Measurements from ENCODE around the gene ABCF2.
A peak's percentile ranks its signal among the peaks of the same experiment; 100 is the strongest.

ABCF2 gene

DNA sequence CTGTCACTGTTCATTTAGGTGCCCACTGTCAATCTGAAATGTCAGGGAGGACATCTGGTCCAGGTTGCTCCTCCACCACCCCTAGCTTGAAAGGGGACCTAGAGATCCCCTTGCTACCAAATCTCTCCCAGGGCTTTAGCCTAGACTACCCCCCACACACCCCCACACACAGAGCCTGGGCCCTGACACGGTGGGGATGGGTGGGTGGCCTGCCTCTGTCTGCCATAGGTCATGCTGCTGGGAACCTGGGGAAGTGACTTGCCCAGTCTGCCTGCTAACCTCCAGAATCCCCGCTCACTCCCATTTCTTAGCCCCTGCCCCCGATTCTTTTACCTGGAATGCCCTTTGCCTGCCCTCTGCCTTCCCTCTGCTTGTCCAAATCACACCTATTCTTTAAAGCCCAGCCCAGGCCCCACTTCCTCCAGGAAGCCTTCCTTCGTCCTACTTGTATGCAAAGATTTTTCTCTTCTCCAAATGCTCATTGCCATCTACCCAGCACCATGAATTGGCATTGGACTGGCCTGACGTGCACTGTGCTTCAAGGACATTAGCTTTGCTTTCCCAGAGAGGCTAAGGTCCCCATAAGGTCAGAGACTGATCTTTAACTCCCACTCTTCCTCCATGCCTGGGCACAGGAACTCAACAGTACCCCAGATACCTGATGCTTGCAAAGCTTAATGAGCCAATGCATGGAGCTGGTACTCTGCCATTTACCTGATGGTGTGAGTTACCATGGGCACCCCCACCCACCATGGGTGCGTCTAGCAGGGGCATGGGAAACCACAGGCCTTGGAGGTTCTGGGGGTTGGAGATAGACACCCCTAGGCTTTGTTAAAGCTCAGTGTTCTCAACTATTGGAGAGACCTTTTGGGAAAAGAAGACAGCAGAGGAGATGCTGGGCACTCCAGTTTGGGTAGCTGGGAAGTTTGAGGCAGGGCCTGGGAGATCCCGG is 23.5 kb upstream of the ABCF2 start:
- no peak for TF ChIP-seq JUND (IDR thresholded peaks at IDR 0.05; ENCODE audit: low read depth)
- DNase-seq (ENCODE audit: low read depth in 1 of 2, low spot score in 1 of 2) = no peak
- in situ Hi-C loops (cut with HindIII; ENCODE audit: low pct_unique_long_range_greater_than_20kb, low sequenced_read_pairs) = no loop called here

DNA sequence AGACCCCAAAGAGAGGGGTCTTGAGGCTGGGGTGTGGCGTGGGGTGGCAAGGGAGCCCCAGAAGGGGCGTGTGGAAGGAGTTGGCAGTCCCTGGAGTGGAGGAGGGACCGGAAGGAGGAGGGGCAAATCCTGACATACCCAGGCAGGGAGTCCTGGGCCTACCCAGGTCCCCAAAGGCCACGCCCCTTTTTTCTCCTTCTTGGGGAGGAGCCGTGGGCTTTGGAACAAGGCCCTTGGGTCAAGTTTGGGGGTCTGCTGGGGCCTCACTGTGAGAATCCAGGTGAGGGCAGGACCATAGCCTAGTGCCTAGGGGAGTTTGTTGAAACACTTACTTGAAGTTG is 22.7 kb upstream of the ABCF2 start:
- in situ Hi-C loops (cut with HindIII; ENCODE audit: low pct_unique_long_range_greater_than_20kb, low sequenced_read_pairs) = no loop called here
- no peak for TF ChIP-seq JUND (IDR thresholded peaks at IDR 0.05; ENCODE audit: low read depth)
- peak; percentile 63 to 67 for DNase-seq (ENCODE audit: low read depth in 1 of 2, low spot score in 1 of 2)

DNA sequence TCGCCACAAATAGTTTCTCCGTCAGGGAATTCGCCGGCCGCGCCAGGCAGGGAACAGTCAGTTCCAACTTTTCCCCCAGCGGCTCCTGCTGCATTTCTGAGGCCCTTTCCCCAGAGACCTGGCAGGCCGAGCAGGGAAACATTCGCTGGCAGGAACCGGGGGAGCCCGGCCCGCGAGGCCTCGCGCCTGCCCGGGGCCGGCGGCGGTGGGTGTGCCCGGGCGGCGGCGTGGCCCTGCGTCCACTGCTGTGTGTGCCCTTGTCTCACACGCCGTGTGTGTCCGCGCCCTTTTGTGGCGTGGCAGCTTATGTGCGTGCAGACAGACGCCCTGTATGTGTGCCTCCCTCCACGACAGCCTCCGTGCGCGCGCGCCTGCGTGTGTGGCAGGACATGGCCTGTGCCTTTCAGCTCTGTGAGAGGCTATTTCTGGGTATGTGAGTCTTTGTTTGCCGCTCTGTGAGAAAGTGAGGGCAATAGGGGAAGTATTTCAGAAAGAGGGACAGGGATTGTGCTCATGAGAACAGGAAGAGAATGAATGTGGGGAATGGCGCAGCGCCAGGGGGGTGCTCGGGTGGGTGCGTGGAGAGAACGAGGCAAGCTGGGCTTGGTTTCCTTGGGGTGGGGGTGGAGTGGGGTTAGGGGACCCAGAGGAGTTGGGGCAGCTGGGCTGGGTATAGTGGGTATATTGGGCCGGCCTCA is 22.2 kb upstream of the ABCF2 start:
- DNase-seq (ENCODE audit: low read depth in 1 of 2, low spot score in 1 of 2) = peak; percentile 45 to 67
- in situ Hi-C loops (cut with HindIII; ENCODE audit: low pct_unique_long_range_greater_than_20kb, low sequenced_read_pairs) = no loop called here
- TF ChIP-seq JUND (IDR thresholded peaks at IDR 0.05; ENCODE audit: low read depth) = no peak

DNA sequence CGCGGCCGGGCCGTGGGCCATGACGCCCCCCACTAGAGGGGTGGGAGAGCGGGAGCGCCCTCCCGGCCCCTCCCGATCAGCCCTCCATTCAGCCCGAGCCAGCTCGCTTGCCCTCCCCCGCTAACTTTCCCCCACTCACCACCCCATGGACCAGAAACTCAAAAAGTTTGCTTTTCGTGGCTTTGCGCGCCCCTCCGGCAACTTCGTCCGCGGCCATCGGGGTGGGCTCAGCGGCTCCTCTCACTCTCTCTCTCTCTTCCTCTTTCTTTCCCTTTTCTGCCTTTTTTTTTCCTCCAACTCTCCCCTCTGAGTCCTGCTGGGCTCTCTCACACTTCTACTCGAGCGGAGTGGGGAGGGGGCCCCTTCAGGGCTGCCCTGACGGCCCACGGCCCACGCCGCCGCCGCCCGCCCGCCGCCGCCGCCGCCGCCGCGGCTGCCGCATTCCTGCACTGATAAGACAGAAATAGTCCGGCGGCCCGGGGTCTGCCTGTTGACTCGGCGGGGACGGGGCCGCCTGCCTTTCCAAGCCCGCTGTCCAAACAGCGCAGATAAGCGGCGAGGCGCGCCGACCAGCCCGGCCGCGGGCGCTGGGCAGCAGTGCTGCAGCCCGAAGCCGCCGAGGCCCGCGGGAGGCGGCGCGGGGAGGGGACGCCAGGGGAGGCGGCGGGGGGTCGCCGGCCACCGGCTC is 21.5 kb upstream of the ABCF2 start, which contains the start of gene SMARCD3:
Gene SMARCD3, minus strand, starts transcription at position 349 of the 688 bp plus-strand sequence. Its CDS starts 132 bp downstream, at position 217.
- in situ Hi-C loops (cut with HindIII; ENCODE audit: low pct_unique_long_range_greater_than_20kb, low sequenced_read_pairs) = no loop called here
- peak in 1 of 2 experiments; percentile 72 for DNase-seq (ENCODE audit: low read depth in 1 of 2, low spot score in 1 of 2)
- no peak for TF ChIP-seq JUND (IDR thresholded peaks at IDR 0.05; ENCODE audit: low read depth)

DNA sequence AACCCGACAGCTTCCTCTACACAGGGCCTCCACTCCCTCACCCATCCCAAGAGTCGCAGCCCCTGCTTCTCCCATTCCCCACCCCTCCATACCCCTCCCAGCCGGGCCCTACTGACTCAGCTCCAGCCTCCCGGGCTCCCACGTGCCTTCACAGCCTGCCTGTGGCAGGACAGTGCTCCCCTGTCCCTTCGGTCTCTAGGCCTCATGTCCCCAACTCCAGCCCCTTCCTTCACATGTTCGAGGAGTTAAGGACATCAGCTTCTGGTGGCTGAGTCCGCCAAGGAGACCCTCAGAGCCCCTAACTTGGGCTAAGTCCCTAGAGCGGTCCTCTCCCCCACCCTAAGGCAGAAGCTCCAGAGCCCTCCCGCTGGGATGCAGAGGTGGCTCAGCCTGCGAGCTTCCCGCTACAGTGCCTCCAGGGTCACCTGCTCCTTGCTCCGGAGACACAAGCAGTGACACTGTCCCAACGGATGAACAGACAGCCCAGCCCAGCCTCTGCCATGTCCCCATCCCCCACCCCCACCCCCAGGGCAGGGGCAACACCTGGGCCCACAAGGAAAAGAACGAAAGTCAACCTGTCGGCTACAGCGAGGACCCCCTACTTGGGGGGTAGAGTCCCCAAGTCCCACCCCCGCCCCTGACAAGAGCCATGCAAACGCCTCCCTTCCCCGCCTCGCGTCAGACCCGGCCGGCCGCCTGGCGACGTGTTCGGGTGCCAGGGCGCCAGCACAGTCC is 20.8 kb upstream of the ABCF2 start:
- no peak for TF ChIP-seq JUND (IDR thresholded peaks at IDR 0.05; ENCODE audit: low read depth)
- in situ Hi-C loops (cut with HindIII; ENCODE audit: low pct_unique_long_range_greater_than_20kb, low sequenced_read_pairs) = no loop called here
- DNase-seq (ENCODE audit: low read depth in 1 of 2, low spot score in 1 of 2) = no peak

DNA sequence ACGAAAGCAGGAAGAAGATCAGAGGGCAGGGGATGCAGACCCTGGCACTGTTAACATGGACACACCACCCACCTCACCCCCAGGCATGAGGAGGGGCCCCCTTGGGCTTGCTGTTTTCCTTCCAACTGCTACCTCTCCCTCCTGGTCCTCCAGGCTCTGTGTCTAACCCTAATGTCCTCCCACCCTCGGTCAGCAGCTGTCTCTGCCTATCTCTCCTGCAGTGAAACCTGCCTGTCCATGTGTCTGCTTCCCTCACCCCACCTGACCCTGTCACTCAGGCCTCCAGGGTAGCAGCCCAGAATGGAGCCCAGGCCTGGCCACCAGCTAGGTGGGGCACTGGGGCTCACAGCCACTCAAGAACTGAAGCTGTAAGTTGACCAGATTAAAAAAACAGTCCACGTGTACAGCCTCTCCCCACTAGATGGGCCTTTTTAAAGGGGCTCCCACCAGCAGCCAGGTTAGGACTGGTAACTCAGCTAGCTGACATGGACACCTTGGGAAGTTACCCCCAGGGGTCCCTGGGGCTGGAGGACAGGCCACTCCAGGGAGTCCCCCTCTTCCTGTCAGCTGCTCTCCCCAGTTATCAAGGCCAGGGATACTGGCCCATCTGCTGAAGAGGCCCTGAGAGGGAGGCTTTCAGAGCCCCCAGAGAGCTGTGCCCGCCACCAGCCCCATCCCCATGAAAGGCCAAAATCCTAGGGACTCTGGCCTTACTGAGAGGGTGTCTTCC is 20.0 kb upstream of the ABCF2 start:
- TF ChIP-seq JUND (IDR thresholded peaks at IDR 0.05; ENCODE audit: low read depth) = no peak
- in situ Hi-C loops (cut with HindIII; ENCODE audit: low pct_unique_long_range_greater_than_20kb, low sequenced_read_pairs) = no loop called here
- DNase-seq (ENCODE audit: low read depth in 1 of 2, low spot score in 1 of 2) = no peak

DNA sequence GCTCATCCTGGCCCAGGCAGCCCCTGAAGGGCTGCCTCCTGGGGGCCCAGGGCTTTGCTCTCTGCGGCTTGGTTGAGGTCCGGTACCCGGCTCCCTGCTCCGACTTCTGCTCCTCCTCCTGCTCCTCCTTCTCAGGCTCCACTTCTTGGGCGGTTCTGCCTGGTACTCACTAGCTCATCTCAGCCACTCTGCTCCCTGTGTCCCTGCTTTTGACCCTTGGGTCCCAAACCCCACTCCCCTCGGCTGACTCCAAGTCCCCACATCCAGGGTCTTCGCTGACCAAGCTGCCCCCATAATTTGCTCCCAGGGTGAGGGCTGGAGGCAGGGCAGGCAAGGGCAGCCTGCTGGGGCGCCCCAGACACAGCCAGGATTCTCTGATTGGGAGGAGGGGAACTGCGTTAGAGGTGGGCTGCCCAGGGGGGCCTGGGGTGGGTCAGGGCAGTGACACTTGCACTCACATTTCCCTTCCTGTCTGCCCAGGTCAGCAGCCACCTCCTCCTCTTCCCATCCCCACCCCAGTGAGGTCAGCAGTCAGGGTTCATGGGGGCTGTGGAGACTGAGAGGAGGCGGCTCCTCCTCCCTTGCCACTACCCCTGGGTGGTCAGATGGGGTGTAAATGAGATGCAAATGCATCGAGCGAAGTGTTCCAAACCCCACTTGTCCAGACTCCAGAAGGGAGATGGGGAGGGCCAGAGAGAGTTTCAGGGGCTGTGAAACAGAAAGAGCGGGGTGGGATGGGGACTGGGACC is 19.3 kb upstream of the ABCF2 start:
- TF ChIP-seq JUND (IDR thresholded peaks at IDR 0.05; ENCODE audit: low read depth) = no peak
- no peak for DNase-seq (ENCODE audit: low read depth in 1 of 2, low spot score in 1 of 2)
- in situ Hi-C loops (cut with HindIII; ENCODE audit: low pct_unique_long_range_greater_than_20kb, low sequenced_read_pairs) = no loop called here

DNA sequence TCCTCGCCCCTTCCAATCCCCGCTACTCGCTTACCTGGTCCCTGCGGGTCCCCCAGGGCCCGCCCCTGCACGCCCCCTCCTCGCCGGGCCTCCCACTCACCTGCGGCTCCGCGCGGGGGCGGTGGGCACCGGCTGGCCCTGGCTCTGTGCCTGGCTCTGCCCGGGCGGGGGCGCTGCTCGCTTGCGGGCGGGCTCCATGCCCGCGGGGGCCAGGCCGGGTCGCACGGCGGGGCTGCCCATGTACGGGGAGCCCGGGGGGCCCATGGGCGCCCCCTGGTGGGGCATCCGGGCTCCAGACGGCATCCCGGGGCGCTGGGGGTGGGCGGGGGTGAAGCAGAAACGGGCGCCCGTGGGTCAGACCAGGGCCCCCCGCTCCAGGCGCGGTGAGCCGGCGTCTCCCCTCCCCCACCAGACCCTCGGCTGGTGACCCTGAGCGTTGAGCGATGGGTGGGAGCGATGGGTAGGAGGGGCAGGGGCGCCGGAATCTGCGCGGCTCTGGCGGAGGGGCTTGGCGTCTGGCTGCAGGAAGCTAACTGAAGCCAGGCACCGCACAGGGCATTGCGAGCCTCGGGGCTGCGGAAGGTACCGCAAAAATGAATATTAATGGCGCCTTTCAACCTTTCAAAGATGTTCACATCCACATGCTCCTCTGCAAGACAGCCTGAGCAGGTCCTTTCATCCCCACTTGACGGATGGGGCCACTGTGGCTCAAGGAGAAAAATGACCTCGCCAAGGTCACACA is 18.5 kb upstream of the ABCF2 start:
- no peak for DNase-seq (ENCODE audit: low read depth in 1 of 2, low spot score in 1 of 2)
- no peak for TF ChIP-seq JUND (IDR thresholded peaks at IDR 0.05; ENCODE audit: low read depth)
- in situ Hi-C loops (cut with HindIII; ENCODE audit: low pct_unique_long_range_greater_than_20kb, low sequenced_read_pairs) = no loop called here

DNA sequence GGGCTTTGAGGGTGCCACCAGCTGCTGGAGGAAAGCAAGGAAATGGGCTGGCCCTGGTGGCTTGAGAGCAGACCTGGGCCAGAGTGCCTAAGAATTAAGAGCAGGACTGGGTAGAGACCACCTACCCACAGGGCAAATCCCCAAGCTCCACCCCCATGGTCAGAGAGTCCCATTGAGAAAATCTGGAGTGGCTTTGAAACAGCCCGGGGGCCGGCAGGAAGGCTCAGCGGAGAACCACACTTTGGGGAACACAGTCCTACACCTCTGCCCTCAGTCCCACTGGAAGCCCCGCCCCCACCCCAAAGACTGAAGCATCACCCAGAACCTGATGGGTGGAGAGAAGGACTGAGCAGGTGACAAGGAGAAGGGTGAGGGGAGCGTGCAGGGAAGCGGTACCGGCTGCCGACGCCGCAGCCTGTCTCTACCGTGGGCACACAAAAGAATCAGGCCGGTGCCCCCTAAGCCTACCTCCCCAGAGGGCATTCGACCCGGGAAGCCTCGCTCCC is 17.9 kb upstream of the ABCF2 start:
- in situ Hi-C loops (cut with HindIII; ENCODE audit: low pct_unique_long_range_greater_than_20kb, low sequenced_read_pairs) = no loop called here
- no peak for TF ChIP-seq JUND (IDR thresholded peaks at IDR 0.05; ENCODE audit: low read depth)
- DNase-seq (ENCODE audit: low read depth in 1 of 2, low spot score in 1 of 2) = no peak

DNA sequence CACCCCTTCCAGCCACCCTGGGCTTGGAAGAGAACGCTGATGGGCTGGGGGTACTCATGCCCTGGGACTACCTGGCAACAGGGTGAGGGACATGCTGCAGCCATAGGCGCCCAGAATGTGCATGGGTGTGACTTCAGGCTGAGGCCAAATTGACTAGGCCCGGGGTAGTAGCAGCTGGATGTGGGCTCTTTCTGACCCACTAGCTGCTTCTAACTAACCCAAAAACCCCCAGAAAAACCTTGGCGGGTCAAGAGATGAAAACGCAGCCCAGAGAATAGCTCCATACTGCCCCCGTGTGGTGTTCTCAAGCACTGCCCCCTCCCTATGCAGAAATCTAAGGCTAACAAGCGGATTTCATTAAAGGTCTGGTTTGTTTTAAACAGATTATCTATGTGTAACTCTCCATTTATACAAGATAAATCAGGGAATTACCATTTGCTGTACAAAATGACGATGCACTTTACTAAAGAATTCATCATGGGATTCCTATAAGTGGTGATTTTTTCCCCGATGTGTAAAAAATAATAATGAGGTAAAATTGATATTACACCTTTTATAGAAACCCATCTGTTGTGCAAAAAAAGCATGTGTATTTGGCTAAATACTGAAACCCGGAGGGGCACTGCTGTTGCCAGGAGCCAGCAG is 17.3 kb upstream of the ABCF2 start:
- no peak for TF ChIP-seq JUND (IDR thresholded peaks at IDR 0.05; ENCODE audit: low read depth)
- peak; percentile 38 to 59 for DNase-seq (ENCODE audit: low read depth in 1 of 2, low spot score in 1 of 2)
- in situ Hi-C loops (cut with HindIII; ENCODE audit: low pct_unique_long_range_greater_than_20kb, low sequenced_read_pairs) = no loop called here
